WTC11 (cell line): ENCODE data around the gene AFF3.

ENCODE experiments used
- ATF3 ChIP-seq: sonication (generic); formaldehyde crosslinking; conservative IDR thresholded peaks from 2 replicates; pipeline ENCODE4 v1.8.1; 2022; ENCODE audit warnings: mild to moderate bottlenecking, missing genetic modification reagents
- ATF6 ChIP-seq: sonication (generic); formaldehyde crosslinking; IDR thresholded peaks from 2 replicates; pipeline ENCODE4 v1.8.1; 2023; ENCODE audit warnings: mild to moderate bottlenecking, missing genetic modification reagents
- CREM ChIP-seq: sonication (generic); formaldehyde crosslinking; IDR thresholded peaks from 2 replicates; pipeline ENCODE4 v1.8.1; 2022; ENCODE audit warnings: mild to moderate bottlenecking, missing genetic modification reagents, moderate library complexity
- CTCF ChIP-seq: fragments of 200-600 bp; IDR thresholded peaks from 2 replicates; pipeline ENCODE4 v1.8.0; 2022; ENCODE audit warnings: antibody characterized with exemption
- JUN ChIP-seq: sonication (generic); formaldehyde crosslinking; IDR thresholded peaks from 2 replicates; pipeline ENCODE4 v1.8.0; 2023; ENCODE audit warnings: mild to moderate bottlenecking, missing genetic modification reagents
- MXD4 ChIP-seq: fragments of 250-450 bp; sonication (Bioruptor Pico); IDR thresholded peaks from 2 replicates; pipeline ENCODE4 v1.8.0; 2021; ENCODE audit warnings: mild to moderate bottlenecking, moderate library complexity, borderline replicate concordance
- NFYB ChIP-seq: sonication (generic); formaldehyde crosslinking; conservative IDR thresholded peaks from 2 replicates; pipeline ENCODE4 v1.8.0; 2022; ENCODE audit warnings: low read depth, missing genetic modification reagents
- NR2C2 ChIP-seq: sonication (generic); formaldehyde crosslinking; IDR thresholded peaks from 2 replicates; pipeline ENCODE4 v1.8.0; 2022; ENCODE audit warnings: mild to moderate bottlenecking, missing genetic modification reagents
- SMAD3 ChIP-seq: sonication (generic); formaldehyde crosslinking; IDR thresholded peaks from 2 replicates; pipeline ENCODE4 v1.8.0; 2022; ENCODE audit warnings: missing genetic modification reagents, mild to moderate bottlenecking, borderline replicate concordance
- TEAD4 ChIP-seq: sonication (generic); formaldehyde crosslinking; IDR thresholded peaks from 2 replicates; pipeline ENCODE4 v1.8.0; 2022; ENCODE audit warnings: mild to moderate bottlenecking, missing genetic modification reagents
- TP53 ChIP-seq: sonication (generic); formaldehyde crosslinking; IDR thresholded peaks from 2 replicates; pipeline ENCODE4 v1.8.1; 2023; ENCODE audit warnings: mild to moderate bottlenecking, missing genetic modification reagents
- ZBTB21 ChIP-seq: sonication (generic); formaldehyde crosslinking; IDR thresholded peaks from 2 replicates; pipeline ENCODE4 v1.8.1; 2023; ENCODE audit warnings: mild to moderate bottlenecking, missing genetic modification reagents, borderline replicate concordance
- ZNF138 ChIP-seq: sonication (generic); formaldehyde crosslinking; conservative IDR thresholded peaks from 2 replicates; pipeline ENCODE4 v1.8.1; 2022; ENCODE audit warnings: mild to moderate bottlenecking, moderate library complexity, missing genetic modification reagents
- TF ChIP-seq, protein P1 (sequence below): sonication (generic); formaldehyde crosslinking; IDR thresholded peaks from 2 replicates; pipeline ENCODE4 v1.8.0; 2022; ENCODE audit warnings: mild to moderate bottlenecking, missing genetic modification reagents

- TF ChIP-seq ATF6 (CRISPR knock-in tag) (no peak), CTCF (no peak), ATF3 (CRISPR knock-in tag) (no peak), SMAD3 (CRISPR knock-in tag) (no peak), TP53 (CRISPR knock-in tag) (no peak), NFYB (CRISPR knock-in tag) (no peak), ZBTB21 (CRISPR knock-in tag) (no peak), TEAD4 (CRISPR knock-in tag) (no peak), JUN (CRISPR knock-in tag) (no peak), ZNF138 (CRISPR knock-in tag) (no peak), NR2C2 (CRISPR knock-in tag) (no peak), MXD4 (CRISPR knock-in tag) (no peak), CREM (CRISPR knock-in tag) (no peak)
- TF ChIP-seq, protein P1, sequence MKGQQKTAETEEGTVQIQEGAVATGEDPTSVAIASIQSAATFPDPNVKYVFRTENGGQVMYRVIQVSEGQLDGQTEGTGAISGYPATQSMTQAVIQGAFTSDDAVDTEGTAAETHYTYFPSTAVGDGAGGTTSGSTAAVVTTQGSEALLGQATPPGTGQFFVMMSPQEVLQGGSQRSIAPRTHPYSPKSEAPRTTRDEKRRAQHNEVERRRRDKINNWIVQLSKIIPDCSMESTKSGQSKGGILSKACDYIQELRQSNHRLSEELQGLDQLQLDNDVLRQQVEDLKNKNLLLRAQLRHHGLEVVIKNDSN (CRISPR knock-in tag), result no peak
Measured at GRCh38 chr2:99697811-99698568, 444.4 kb downstream of the AFF3 start.
